ENCODE results near the gene TPRKB. TPM values are rescaled to one million over a fixed set of nuclear protein-coding genes. Genes with fewer than 3 reads are reported as not detected.
"Not testable (repeated sequence)": the region's sequence is repeated elsewhere in the genome, so short reads cannot be mapped to it uniquely, and the experiment has no call there.

Gene TPRKB
- total and polyA plus RNA-seq, 2 donors from 2014 or later = 25.3 to 42.2 TPM

DNA sequence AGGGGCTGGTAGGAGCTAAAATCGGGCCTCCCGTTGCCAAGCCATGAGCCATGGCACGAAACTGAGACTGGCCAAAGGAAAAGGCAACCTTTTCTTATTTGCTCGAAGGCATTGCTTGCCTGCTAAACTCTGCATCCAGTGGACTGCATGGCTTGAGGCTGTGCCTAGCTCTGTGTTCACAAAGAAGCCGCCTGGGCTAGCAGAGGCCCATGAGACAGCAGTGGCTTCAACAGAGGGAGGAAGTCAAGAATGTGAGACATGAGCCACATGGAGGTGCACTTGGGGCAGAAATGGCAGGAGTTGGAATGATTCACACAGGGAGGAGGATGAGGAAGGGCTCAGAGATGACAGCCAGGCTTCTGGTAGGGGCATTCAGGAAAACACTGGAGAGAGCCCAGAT is 33.5 kb downstream of the TPRKB start:
- Histone ChIP-seq H3K27ac (ENCODE audit: low read depth in 2 of 2, low read length in 2 of 2) (no peak overlapping the region), H3K9me3 (ENCODE audit: control insufficient read depth in 2 of 3, insufficient read depth in 1 of 3, low read length in 3 of 3) (no peaks in the 10 kb centered on the region), H3K4me3 (ENCODE audit: low read length in 3 of 3) (no peak overlapping the region), H3K9ac (ENCODE audit: low read length in 3 of 3) (no peak overlapping the region), H3K27me3 (ENCODE audit: control insufficient read depth, insufficient read depth, low read length) (no peaks in the 10 kb centered on the region), H3K4me1 (ENCODE audit: control insufficient read depth in 2 of 3, insufficient read depth in 2 of 3, low read depth in 1 of 3, low read length in 3 of 3) (peaks cover 0 to 29% (median 27%) of the 10 kb centered on the region in 3 donors), H3K36me3 (ENCODE audit: control insufficient read depth in 2 of 3, insufficient read depth in 3 of 3, low read length in 3 of 3) (no peaks in the 10 kb centered on the region)
- DNase-seq = no peak
- TF ChIP-seq, protein P1, sequence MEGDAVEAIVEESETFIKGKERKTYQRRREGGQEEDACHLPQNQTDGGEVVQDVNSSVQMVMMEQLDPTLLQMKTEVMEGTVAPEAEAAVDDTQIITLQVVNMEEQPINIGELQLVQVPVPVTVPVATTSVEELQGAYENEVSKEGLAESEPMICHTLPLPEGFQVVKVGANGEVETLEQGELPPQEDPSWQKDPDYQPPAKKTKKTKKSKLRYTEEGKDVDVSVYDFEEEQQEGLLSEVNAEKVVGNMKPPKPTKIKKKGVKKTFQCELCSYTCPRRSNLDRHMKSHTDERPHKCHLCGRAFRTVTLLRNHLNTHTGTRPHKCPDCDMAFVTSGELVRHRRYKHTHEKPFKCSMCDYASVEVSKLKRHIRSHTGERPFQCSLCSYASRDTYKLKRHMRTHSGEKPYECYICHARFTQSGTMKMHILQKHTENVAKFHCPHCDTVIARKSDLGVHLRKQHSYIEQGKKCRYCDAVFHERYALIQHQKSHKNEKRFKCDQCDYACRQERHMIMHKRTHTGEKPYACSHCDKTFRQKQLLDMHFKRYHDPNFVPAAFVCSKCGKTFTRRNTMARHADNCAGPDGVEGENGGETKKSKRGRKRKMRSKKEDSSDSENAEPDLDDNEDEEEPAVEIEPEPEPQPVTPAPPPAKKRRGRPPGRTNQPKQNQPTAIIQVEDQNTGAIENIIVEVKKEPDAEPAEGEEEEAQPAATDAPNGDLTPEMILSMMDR (IDR thresholded peaks at IDR 0.05; ENCODE audit: borderline replicate concordance, extremely low read depth, insufficient read depth) = no peak
- FAIRE-seq = no peak
- intact Hi-C loops (cut with DNase I) = no loop called here

DNA sequence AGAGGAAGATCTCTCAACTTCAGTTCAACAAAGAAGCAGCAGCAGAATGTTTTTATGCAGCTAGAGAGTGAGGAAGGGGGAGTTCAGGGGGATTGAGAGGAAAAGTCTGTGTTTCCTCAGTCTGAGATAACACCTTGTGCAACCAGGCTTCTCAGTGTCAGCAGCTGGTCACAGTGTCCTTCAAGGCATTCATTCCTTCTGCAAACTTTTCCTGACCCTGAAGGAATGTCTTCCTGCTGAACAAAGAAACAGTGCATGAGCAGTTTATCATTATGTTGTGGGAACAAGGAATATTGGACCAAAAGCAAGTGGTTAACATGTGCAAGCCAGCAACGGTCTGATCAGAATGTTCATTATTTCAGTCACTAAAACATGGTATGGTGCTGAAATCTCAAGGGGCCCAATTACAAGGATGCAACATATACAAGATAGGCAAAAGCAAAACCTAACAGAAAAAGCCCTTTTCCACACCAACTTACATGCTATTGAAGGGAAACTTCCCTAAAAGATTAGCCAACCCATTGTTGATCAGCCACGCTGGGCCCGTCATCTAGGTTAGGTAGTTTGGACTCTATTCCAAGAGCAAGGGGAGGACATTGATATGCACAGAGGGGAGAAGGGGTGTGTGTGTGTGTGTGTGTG is 34.2 kb downstream of the TPRKB start:
- intact Hi-C loops (cut with DNase I); H3K36me3 ChIP-seq (ENCODE audit: control insufficient read depth in 2 of 3, insufficient read depth in 3 of 3, low read length in 3 of 3); H3K9me3 ChIP-seq (ENCODE audit: control insufficient read depth in 2 of 3, insufficient read depth in 1 of 3, low read length in 3 of 3); H3K4me3 ChIP-seq (ENCODE audit: low read length in 3 of 3); FAIRE-seq; H3K27me3 ChIP-seq (ENCODE audit: control insufficient read depth, insufficient read depth, low read length); H3K9ac ChIP-seq (ENCODE audit: low read length in 3 of 3): not testable (repeated sequence)
- Histone ChIP-seq H3K27ac (ENCODE audit: low read depth in 2 of 2, low read length in 2 of 2) (peak overlapping the region; percentile 44 to 45), H3K4me1 (ENCODE audit: control insufficient read depth in 2 of 3, insufficient read depth in 2 of 3, low read depth in 1 of 3, low read length in 3 of 3) (peaks cover 0 to 29% (median 27%) of the 10 kb centered on the region in 3 donors)
- DNase-seq = peak in 2 of 5 donors; percentile 28 to 78

DNA sequence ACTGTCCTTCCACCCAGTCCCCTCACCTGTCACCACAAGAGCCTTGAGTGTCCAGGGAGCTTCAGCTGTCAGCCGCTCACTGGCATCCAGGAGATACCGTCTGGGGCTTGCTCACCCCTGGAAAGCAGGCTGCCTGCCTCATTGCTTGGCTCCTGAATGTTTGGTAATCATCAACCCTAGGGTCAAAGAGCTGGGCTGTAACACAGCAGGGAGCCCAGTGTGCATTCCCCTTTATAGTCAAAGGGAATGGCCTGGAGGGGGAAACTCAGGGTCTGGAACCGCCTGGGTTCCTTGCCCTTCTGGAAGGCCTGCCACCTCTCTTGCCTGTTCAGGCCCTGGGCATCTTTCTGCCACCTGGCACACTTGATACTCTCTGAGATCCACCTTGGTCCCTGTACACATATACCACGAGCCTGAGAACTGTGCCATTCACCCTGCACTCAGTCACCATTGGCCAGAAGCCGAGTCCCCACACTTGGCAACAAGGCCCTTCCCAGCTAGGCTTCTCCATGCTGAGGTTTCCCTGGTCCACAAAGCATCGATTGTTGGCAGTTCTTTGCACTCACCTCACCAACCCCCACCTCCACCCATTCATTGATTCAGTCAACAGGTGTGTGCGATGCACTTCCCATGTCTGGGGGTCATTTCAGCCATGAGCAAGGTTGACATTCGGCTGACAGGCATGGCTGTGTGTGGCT is 35.0 kb downstream of the TPRKB start:
- no peaks in the 10 kb centered on the region for H3K9me3 ChIP-seq (ENCODE audit: control insufficient read depth in 2 of 3, insufficient read depth in 1 of 3, low read length in 3 of 3)
- no peak overlapping the region for H3K9ac ChIP-seq (ENCODE audit: low read length in 3 of 3)
- peak overlapping the region; percentile 44 to 47 for H3K27ac ChIP-seq (ENCODE audit: low read depth in 2 of 2, low read length in 2 of 2)
- peak overlapping the region in 2 of 3 donors; percentile 55 to 61 for H3K4me3 ChIP-seq (ENCODE audit: low read length in 3 of 3)
- intact Hi-C loops (cut with DNase I) = no loop called here
- no peaks in the 10 kb centered on the region for H3K27me3 ChIP-seq (ENCODE audit: control insufficient read depth, insufficient read depth, low read length)
- no peak for FAIRE-seq
- H3K4me1 ChIP-seq (ENCODE audit: control insufficient read depth in 2 of 3, insufficient read depth in 2 of 3, low read depth in 1 of 3, low read length in 3 of 3) = peaks cover 0 to 29% (median 27%) of the 10 kb centered on the region in 3 donors
- peak in 3 of 5 donors; percentile 22 to 40 (median 27) for DNase-seq
- TF ChIP-seq, protein P1 (IDR thresholded peaks at IDR 0.05; ENCODE audit: borderline replicate concordance, extremely low read depth, insufficient read depth) = no peak
- H3K36me3 ChIP-seq (ENCODE audit: control insufficient read depth in 2 of 3, insufficient read depth in 3 of 3, low read length in 3 of 3) = no peaks in the 10 kb centered on the region

DNA sequence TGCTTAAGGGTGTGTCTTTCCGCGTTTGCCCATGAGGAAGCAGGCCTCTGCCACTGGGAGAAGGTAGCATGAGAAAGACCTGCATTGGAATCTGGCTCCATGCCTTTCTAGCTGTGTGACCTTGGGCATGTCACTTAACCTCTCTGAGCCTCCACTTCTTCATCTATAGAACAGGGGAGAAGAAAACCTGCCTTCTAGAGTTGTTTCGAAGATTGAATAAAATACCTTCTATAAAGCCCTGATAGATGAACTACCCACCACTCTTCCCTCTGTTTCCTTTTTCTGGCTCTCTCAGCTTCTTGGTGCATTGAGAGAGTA is 35.7 kb downstream of the TPRKB start:
- peak overlapping the region in 2 of 3 donors; percentile 55 to 61 for H3K4me3 ChIP-seq (ENCODE audit: low read length in 3 of 3)
- H3K9ac ChIP-seq (ENCODE audit: low read length in 3 of 3); intact Hi-C loops (cut with DNase I); H3K36me3 ChIP-seq (ENCODE audit: control insufficient read depth in 2 of 3, insufficient read depth in 3 of 3, low read length in 3 of 3); H3K9me3 ChIP-seq (ENCODE audit: control insufficient read depth in 2 of 3, insufficient read depth in 1 of 3, low read length in 3 of 3); DNase-seq; H3K27me3 ChIP-seq (ENCODE audit: control insufficient read depth, insufficient read depth, low read length); FAIRE-seq: not testable (repeated sequence)
- peaks cover 0 to 29% (median 27%) of the 10 kb centered on the region in 3 donors for H3K4me1 ChIP-seq (ENCODE audit: control insufficient read depth in 2 of 3, insufficient read depth in 2 of 3, low read depth in 1 of 3, low read length in 3 of 3)
- H3K27ac ChIP-seq (ENCODE audit: low read depth in 2 of 2, low read length in 2 of 2) = peak overlapping the region; percentile 44 to 47

All from kidney (tissue), 14 donors.